Upper lobe of left lung (tissue), 6 donors: Measurements from ENCODE around the gene SLC25A45. TPM values are rescaled to one million over a fixed set of nuclear protein-coding genes. Genes with fewer than 3 reads are reported as not detected.
A peak's percentile ranks its signal among the peaks of the same experiment; 100 is the strongest.
"Not testable (repeated sequence)": the region's sequence is repeated elsewhere in the genome, so short reads cannot be mapped to it uniquely, and the experiment has no call there.

ENCODE experiments used
- ATAC-seq, 2 donors: fragments of 200-7000 bp; cut with Tn5 transposase; one replicate each; pipeline ENCODE4 v1.9.1; 2022; ENCODE audit warnings: mild to moderate bottlenecking in 2 of 2, moderate library complexity in 2 of 2; ENCODE audit not compliant: low FRiP score in 2 of 2
- DNase-seq, 2 donors: peaks; one replicate each; pipeline ENCODE4 v3.0.0-alpha.2; 2019 to 2020
- H3K27ac ChIP-seq, 4 donors: fragments of 200-600 bp; sonication (generic); one replicate each; pipeline ENCODE4 v1.5.1; 2016 to 2019
- H3K27me3 ChIP-seq, 4 donors: fragments of 200-600 bp; sonication (generic); one replicate each; pipeline ENCODE4 v1.5.1; 2017 to 2019
- H3K36me3 ChIP-seq, 4 donors: fragments of 200-600 bp; sonication (generic); one replicate each; pipeline ENCODE4 v1.5.1; 2016 to 2019
- H3K4me1 ChIP-seq, 4 donors: fragments of 200-600 bp; sonication (generic); one replicate each; pipeline ENCODE4 v1.5.1; 2018 to 2019
- H3K4me3 ChIP-seq, 4 donors: fragments of 200-600 bp; sonication (generic); one replicate each; pipeline ENCODE4 v1.5.1; 2017 to 2019; ENCODE audit warnings: mild to moderate bottlenecking in 2 of 4, moderate library complexity in 1 of 4
- H3K9me3 ChIP-seq, 4 donors: fragments of 200-600 bp; sonication (generic); one replicate each; pipeline ENCODE4 v1.5.1; 2018 to 2019
- CTCF ChIP-seq, 6 experiments: fragments of 450-650 bp in 4 of 6; fragments of 200-600 bp in 2 of 6; sonication (generic) in 2 of 6; IDR thresholded peaks; one replicate each; pipeline ENCODE4 v1.5.1; 2016 to 2019; ENCODE audit warnings: antibody characterized with exemption in 6 of 6
- EP300 ChIP-seq, 4 donors: sonication (generic); formaldehyde crosslinking; IDR thresholded peaks; one replicate each; pipeline ENCODE4 v1.5.1; 2017; ENCODE audit warnings: antibody characterized with exemption in 4 of 4, control low read depth in 2 of 4
- POLR2A ChIP-seq, 4 donors: fragments of 450-650 bp; IDR thresholded peaks; one replicate each; pipeline ENCODE4 v1.5.1; 2016 to 2017; ENCODE audit warnings: antibody characterized with exemption in 4 of 4, mild to moderate bottlenecking in 2 of 4
- POLR2AphosphoS5 ChIP-seq, 2 donors: sonication (generic); formaldehyde crosslinking; IDR thresholded peaks; one replicate each; pipeline ENCODE4 v1.5.1; 2017; ENCODE audit warnings: antibody characterized with exemption in 2 of 2
- WGBS, 2 donors: methylation state at CpG; one replicate each; pipeline ENCODE4 v1.1.5; 2017 to 2018; 5-methylcytosine and 5-hydroxymethylcytosine counted together
- total RNA-seq, 6 donors: library from RNA; depleted of rRNA in 4 of 6; stranded (reverse); fragments of >200 nt in 4 of 6; gene quantifications; one replicate each; pipeline versions ENCODE4 v1.1.0 to v1.2.1, GENCODE V29; 2016 to 2021
- donor health status: DM: no; HTN: no; CAD: no; lungs with moderate emphysema.
- donor health status: DM: no; HTN: yes; CAD: no; lungs with severe emphysema.

Gene SLC25A45
- total RNA-seq, 6 donors from 2014 or later, result 5.5 to 40.8 (median 19.4) TPM

DNA sequence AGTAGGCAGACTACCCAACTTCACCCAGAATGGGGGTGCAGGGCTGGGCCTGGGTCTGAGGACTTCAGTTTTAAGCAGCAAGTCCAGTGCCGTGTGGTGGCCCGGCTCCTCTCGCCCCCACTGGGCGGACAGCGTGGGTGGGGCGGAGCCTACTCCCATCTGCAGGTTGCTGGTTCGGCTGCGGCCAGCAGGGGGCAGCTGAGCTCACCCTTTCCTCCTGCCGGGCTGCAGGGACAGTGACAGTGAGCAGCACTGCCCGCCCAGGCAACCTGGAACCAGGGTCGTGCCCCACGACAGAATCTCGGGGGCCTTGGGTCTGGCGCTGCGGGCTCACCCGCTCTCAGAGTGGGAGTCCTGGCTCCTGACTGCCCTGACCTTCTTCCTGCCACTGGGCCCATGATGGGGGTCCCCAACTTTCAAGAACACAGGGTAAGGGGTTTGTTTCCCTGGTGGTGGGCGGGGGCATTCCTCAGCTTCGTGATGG lies 33.9 kb upstream of the SLC25A45 start:
- Histone ChIP-seq H3K36me3 (peaks cover 0 to 21% (median 10%) of the 10 kb centered on the region in 4 donors), H3K9me3 (no peaks in the 10 kb centered on the region), H3K4me1 (peaks cover 39 to 57% (median 45%) of the 10 kb centered on the region in 4 donors), H3K27ac (peak overlapping the region; percentile 97 to 100 (median 100)), H3K4me3 (peak overlapping the region in 3 of 4 donors; percentile 33 to 79 (median 66)), H3K27me3 (no peaks in the 10 kb centered on the region)
- peak; percentile 96 to 99 for DNase-seq
- ATAC-seq, result peak; percentile 63 to 70
- TF ChIP-seq EP300 (IDR thresholded peaks at IDR 0.05) (peak in 2 of 4 donors; percentile 6 to 46), POLR2AphosphoS5 (IDR thresholded peaks at IDR 0.05) (peak; percentile 76 to 84), CTCF (IDR thresholded peaks at IDR 0.05) (peak; percentile 96 to 100 (median 100)), POLR2A (IDR thresholded peaks at IDR 0.05) (peak in 1 of 4 donors; percentile 39)
- 11 to 20% methylated on average over 1 to 3 of the region's 18 CpGs for WGBS, 2 donors

- Histone ChIP-seq H3K27me3 (no peaks in the 10 kb centered on the region), H3K9me3 (no peaks in the 10 kb centered on the region), H3K36me3 (peaks cover 0 to 28% (median 17%) of the 10 kb centered on the region in 4 donors), H3K4me3 (peak overlapping the region in 3 of 4 donors; percentile 33 to 79 (median 66)), H3K4me1 (peaks cover 38 to 51% (median 41%) of the 10 kb centered on the region in 4 donors), H3K27ac (peak overlapping the region in 3 of 4 donors; percentile 97 to 100 (median 100))
- ATAC-seq (no peak), DNase-seq (peak in 1 of 2 donors; percentile 49)
- 68 to 71% methylated on average over 9 of the region's 11 CpGs for WGBS, 2 donors
- TF ChIP-seq EP300 (IDR thresholded peaks at IDR 0.05) (no peak), POLR2AphosphoS5 (IDR thresholded peaks at IDR 0.05) (no peak), POLR2A (IDR thresholded peaks at IDR 0.05) (no peak), CTCF (IDR thresholded peaks at IDR 0.05) (no peak)
These were observed 33.3 kb upstream of the SLC25A45 start for GRCh38 chr11:65415499-65416340.

- Histone ChIP-seq H3K9me3 (no peaks in the 10 kb centered on the region), H3K36me3 (peaks cover 0 to 33% (median 20%) of the 10 kb centered on the region in 4 donors), H3K27ac (no peak overlapping the region), H3K4me1 (peaks cover 31 to 43% (median 34%) of the 10 kb centered on the region in 4 donors), H3K4me3 (no peak overlapping the region), H3K27me3 (no peaks in the 10 kb centered on the region)
- 79 to 87% methylated on average over 9 to 11 of the region's 11 CpGs for WGBS, 2 donors
- TF ChIP-seq CTCF (IDR thresholded peaks at IDR 0.05), result no peak
- no peak for TF ChIP-seq POLR2AphosphoS5 (IDR thresholded peaks at IDR 0.05)
- TF ChIP-seq EP300 (IDR thresholded peaks at IDR 0.05), result no peak
- no peak for TF ChIP-seq POLR2A (IDR thresholded peaks at IDR 0.05)
- no peak for ATAC-seq
- peak in 1 of 2 donors; percentile 49 for DNase-seq
These were observed 32.5 kb upstream of the SLC25A45 start for GRCh38 chr11:65414776-65415498.

GRCh38 chr11:65413077-65413664 lies 30.7 kb upstream of the SLC25A45 start:
- H3K27ac ChIP-seq, ATAC-seq, H3K27me3 ChIP-seq, H3K9me3 ChIP-seq, DNase-seq, H3K4me3 ChIP-seq: not testable (repeated sequence)
- Histone ChIP-seq H3K36me3 (peaks cover 0 to 51% (median 36%) of the 10 kb centered on the region in 4 donors), H3K4me1 (peaks cover 22 to 28% (median 24%) of the 10 kb centered on the region in 4 donors)
- WGBS, 2 donors, result 91% methylated on average over 15 of the region's 15 CpGs
